ENCODE results near the gene CTDSP1.

CTDSP1 gene

GRCh38 chr2:218391202-218391601 lies 8.5 kb upstream of the CTDSP1 start:
- H3K4me3 ChIP-seq (ENCODE audit: low read length): no peak overlapping the region
- no peak for DNase-seq (ENCODE audit: low read depth)
- no peak for TF ChIP-seq CTCF (conservative IDR thresholded peaks at IDR 0.05; ENCODE audit: low read depth, low read length)

GRCh38 chr2:218392459-218392858 lies 7.2 kb upstream of the CTDSP1 start:
- DNase-seq (ENCODE audit: low read depth): no peak
- H3K4me3 ChIP-seq (ENCODE audit: low read length): no peak overlapping the region
- TF ChIP-seq CTCF (conservative IDR thresholded peaks at IDR 0.05; ENCODE audit: low read depth, low read length): no peak

GRCh38 chr2:218392891-218393462 lies 6.7 kb upstream of the CTDSP1 start:
- no peak overlapping the region for H3K4me3 ChIP-seq (ENCODE audit: low read length)
- TF ChIP-seq CTCF (conservative IDR thresholded peaks at IDR 0.05; ENCODE audit: low read depth, low read length): no peak
- no peak for DNase-seq (ENCODE audit: low read depth)

GRCh38 chr2:218393750-218394290 lies 5.8 kb upstream of the CTDSP1 start:
- no peak for TF ChIP-seq CTCF (conservative IDR thresholded peaks at IDR 0.05; ENCODE audit: low read depth, low read length)
- no peak overlapping the region for H3K4me3 ChIP-seq (ENCODE audit: low read length)
- no peak for DNase-seq (ENCODE audit: low read depth)

- no peak for TF ChIP-seq CTCF (conservative IDR thresholded peaks at IDR 0.05; ENCODE audit: low read depth, low read length)
- H3K4me3 ChIP-seq (ENCODE audit: low read length): no peak overlapping the region
- DNase-seq (ENCODE audit: low read depth): no peak
Measured at GRCh38 chr2:218394298-218395089, 5.2 kb upstream of the CTDSP1 start.

GRCh38 chr2:218395090-218395444 lies 4.6 kb upstream of the CTDSP1 start:
- no peak for TF ChIP-seq CTCF (conservative IDR thresholded peaks at IDR 0.05; ENCODE audit: low read depth, low read length)
- DNase-seq (ENCODE audit: low read depth): no peak
- no peak overlapping the region for H3K4me3 ChIP-seq (ENCODE audit: low read length)

GRCh38 chr2:218395456-218395825 lies 4.2 kb upstream of the CTDSP1 start:
- TF ChIP-seq CTCF (conservative IDR thresholded peaks at IDR 0.05; ENCODE audit: low read depth, low read length): no peak
- H3K4me3 ChIP-seq (ENCODE audit: low read length): peak overlapping the region; percentile 45
- no peak for DNase-seq (ENCODE audit: low read depth)

Data from retinal pigment epithelial cell (primary cell).